Esophagus muscularis mucosa (tissue), 3 donors: ENCODE measurements around the gene NTN5.

Source experiments
- CTCF ChIP-seq, 3 experiments: fragments of 200-600 bp in 2 of 3; fragments of 450-650 bp in 1 of 3; sonication (generic) in 2 of 3; IDR thresholded peaks; one replicate each; pipeline ENCODE4 v1.5.1; 2017 to 2019; ENCODE audit warnings: antibody characterized with exemption in 3 of 3, mild to moderate bottlenecking in 2 of 3, moderate library complexity in 1 of 3
- POLR2A ChIP-seq: fragments of 450-650 bp; IDR thresholded peaks from one replicate; pipeline ENCODE4 v1.6.1; 2017; ENCODE audit warnings: antibody characterized with exemption, moderate library complexity, mild to moderate bottlenecking, low read depth

GRCh38 chr19:48616491-48617056 is 56.2 kb downstream of the NTN5 start:
- TF ChIP-seq CTCF (IDR thresholded peaks at IDR 0.05), result no peak
- TF ChIP-seq POLR2A, result no peak
